Activated T-cell treated with anti-CD3 and anti-CD28 coated beads, Interleukin-2, amount 50 U/mL, for 4 hours (primary cell): ENCODE results near the gene MKLN1. TPM values are rescaled to one million over a fixed set of nuclear protein-coding genes. Genes with fewer than 3 reads are reported as not detected.
"Not testable (repeated sequence)": the region's sequence is repeated elsewhere in the genome, so short reads cannot be mapped to it uniquely, and the experiment has no call there.

ENCODE experiments used
- ATAC-seq, 2 donors: fragments of 200-7000 bp; cut with Tn5 transposase; one replicate each; pipeline ENCODE4 v1.10.0; 2021
- DNase-seq: peaks from one replicate; pipeline ENCODE4 v3.0.0-alpha.2; 2020
- H3K27me3 Mint-ChIP-seq: one replicate; pipeline ENCODE4 v1.8.0; 2021; ENCODE audit warnings: low read depth, mixed read lengths
- H3K36me3 Mint-ChIP-seq: one replicate; pipeline ENCODE4 v1.8.0; 2022; ENCODE audit warnings: mixed read lengths; ENCODE audit not compliant: insufficient read depth
- H3K4me1 Mint-ChIP-seq: one replicate; pipeline ENCODE4 v1.8.0; 2021; ENCODE audit warnings: low read depth, mixed read lengths
- H3K4me3 Mint-ChIP-seq: one replicate; pipeline ENCODE4 v1.8.0; 2021; ENCODE audit warnings: mild to moderate bottlenecking, moderate library complexity, mixed read lengths
- H3K9me3 Mint-ChIP-seq: one replicate; pipeline ENCODE4 v1.8.0; 2021; ENCODE audit warnings: mixed read lengths
- total RNA-seq, 3 donors: library from RNA; stranded (reverse); gene quantifications; one replicate each; pipeline ENCODE4 v1.2.1, GENCODE V29; 2021

The MKLN1 gene
- total RNA-seq, 3 donors from 2014 or later: 26.7 to 29.6 (median 28.8) TPM

GRCh38 chr7:131413711-131414110 lies 86.0 kb downstream of the MKLN1 start:
- H3K27me3 Mint-ChIP-seq: no peaks in the 10 kb centered on the region
- no peak overlapping the region for H3K4me3 Mint-ChIP-seq
- peaks cover 6% of the 10 kb centered on the region for H3K4me1 Mint-ChIP-seq
- DNase-seq: no peak
- H3K9me3 Mint-ChIP-seq: no peaks in the 10 kb centered on the region
- H3K36me3 Mint-ChIP-seq: peaks cover 21% of the 10 kb centered on the region
- no peak for ATAC-seq

GRCh38 chr7:131424219-131424822 lies 96.6 kb downstream of the MKLN1 start:
- Mint-ChIP-seq H3K27me3 (no peaks in the 10 kb centered on the region), H3K4me3 (no peak overlapping the region), H3K4me1 (peaks cover 8% of the 10 kb centered on the region), H3K9me3 (no peaks in the 10 kb centered on the region), H3K36me3 (peaks cover 11% of the 10 kb centered on the region)
- DNase-seq (no peak), ATAC-seq (peak; percentile 77 to 88)

GRCh38 chr7:131425992-131426391 lies 98.3 kb downstream of the MKLN1 start:
- Mint-ChIP-seq H3K9me3 (no peaks in the 10 kb centered on the region), H3K27me3 (no peaks in the 10 kb centered on the region), H3K4me3 (no peak overlapping the region), H3K4me1 (peaks cover 4% of the 10 kb centered on the region), H3K36me3 (peaks cover 8% of the 10 kb centered on the region)
- ATAC-seq: no peak
- DNase-seq: no peak

GRCh38 chr7:131430826-131431225 lies 103.2 kb downstream of the MKLN1 start:
- peaks cover 41% of the 10 kb centered on the region for H3K36me3 Mint-ChIP-seq
- not testable (repeated sequence) for H3K4me1 Mint-ChIP-seq, H3K4me3 Mint-ChIP-seq, ATAC-seq, H3K27me3 Mint-ChIP-seq, DNase-seq, H3K9me3 Mint-ChIP-seq

GRCh38 chr7:131431289-131431688 lies 103.6 kb downstream of the MKLN1 start:
- Mint-ChIP-seq H3K9me3 (no peaks in the 10 kb centered on the region), H3K4me3 (no peak overlapping the region), H3K27me3 (no peaks in the 10 kb centered on the region), H3K36me3 (peaks cover 41% of the 10 kb centered on the region), H3K4me1 (peaks cover 7% of the 10 kb centered on the region)
- DNase-seq: no peak
- ATAC-seq: no peak

- H3K4me1 Mint-ChIP-seq: peaks cover 7% of the 10 kb centered on the region
- no peaks in the 10 kb centered on the region for H3K9me3 Mint-ChIP-seq
- no peak for DNase-seq
- H3K4me3 Mint-ChIP-seq: no peak overlapping the region
- H3K27me3 Mint-ChIP-seq: no peaks in the 10 kb centered on the region
- ATAC-seq: no peak
- peaks cover 41% of the 10 kb centered on the region for H3K36me3 Mint-ChIP-seq
These were observed 104.1 kb downstream of the MKLN1 start for GRCh38 chr7:131431756-131432155.

- no peak overlapping the region for H3K4me3 Mint-ChIP-seq
- H3K9me3 Mint-ChIP-seq: no peaks in the 10 kb centered on the region
- DNase-seq (no peak), ATAC-seq (no peak)
- H3K36me3 Mint-ChIP-seq: peaks cover 55% of the 10 kb centered on the region
- no peaks in the 10 kb centered on the region for H3K27me3 Mint-ChIP-seq
- peaks cover 7% of the 10 kb centered on the region for H3K4me1 Mint-ChIP-seq
These were observed 108.7 kb downstream of the MKLN1 start for GRCh38 chr7:131436384-131436783.

GRCh38 chr7:131438969-131439368 lies 111.3 kb downstream of the MKLN1 start:
- DNase-seq (no peak), ATAC-seq (no peak)
- Mint-ChIP-seq H3K36me3 (peaks cover 45% of the 10 kb centered on the region), H3K27me3 (no peaks in the 10 kb centered on the region), H3K9me3 (no peaks in the 10 kb centered on the region), H3K4me3 (no peak overlapping the region), H3K4me1 (peaks cover 6% of the 10 kb centered on the region)

GRCh38 chr7:131443496-131443895 lies 115.8 kb downstream of the MKLN1 start:
- Mint-ChIP-seq H3K9me3 (no peaks in the 10 kb centered on the region), H3K4me3 (no peak overlapping the region), H3K36me3 (peaks cover 51% of the 10 kb centered on the region), H3K27me3 (no peaks in the 10 kb centered on the region), H3K4me1 (no peaks in the 10 kb centered on the region)
- ATAC-seq: no peak
- DNase-seq: no peak

GRCh38 chr7:131444683-131445082 lies 117.0 kb downstream of the MKLN1 start:
- H3K4me3 Mint-ChIP-seq: no peak overlapping the region
- DNase-seq: no peak
- H3K36me3 Mint-ChIP-seq: peaks cover 53% of the 10 kb centered on the region
- no peak for ATAC-seq
- no peaks in the 10 kb centered on the region for H3K9me3 Mint-ChIP-seq
- H3K4me1 Mint-ChIP-seq: peaks cover 2% of the 10 kb centered on the region
- H3K27me3 Mint-ChIP-seq: no peaks in the 10 kb centered on the region

GRCh38 chr7:131449373-131449902 lies 121.8 kb downstream of the MKLN1 start:
- no peaks in the 10 kb centered on the region for H3K9me3 Mint-ChIP-seq
- peaks cover 2% of the 10 kb centered on the region for H3K4me1 Mint-ChIP-seq
- ATAC-seq: no peak
- no peak for DNase-seq
- no peak overlapping the region for H3K4me3 Mint-ChIP-seq
- H3K36me3 Mint-ChIP-seq: peaks cover 46% of the 10 kb centered on the region
- no peaks in the 10 kb centered on the region for H3K27me3 Mint-ChIP-seq

GRCh38 chr7:131454498-131454897 lies 126.8 kb downstream of the MKLN1 start:
- no peak for ATAC-seq
- peaks cover 2% of the 10 kb centered on the region for H3K4me1 Mint-ChIP-seq
- no peaks in the 10 kb centered on the region for H3K27me3 Mint-ChIP-seq
- DNase-seq: no peak
- peaks cover 31% of the 10 kb centered on the region for H3K36me3 Mint-ChIP-seq
- no peak overlapping the region for H3K4me3 Mint-ChIP-seq
- no peaks in the 10 kb centered on the region for H3K9me3 Mint-ChIP-seq

GRCh38 chr7:131455001-131455400 lies 127.3 kb downstream of the MKLN1 start:
- peaks cover 28% of the 10 kb centered on the region for H3K36me3 Mint-ChIP-seq
- ATAC-seq (no peak), DNase-seq (no peak)
- no peaks in the 10 kb centered on the region for H3K4me1 Mint-ChIP-seq
- H3K9me3 Mint-ChIP-seq: no peaks in the 10 kb centered on the region
- no peak overlapping the region for H3K4me3 Mint-ChIP-seq
- no peaks in the 10 kb centered on the region for H3K27me3 Mint-ChIP-seq

- H3K4me1 Mint-ChIP-seq: no peaks in the 10 kb centered on the region
- no peaks in the 10 kb centered on the region for H3K9me3 Mint-ChIP-seq
- peaks cover 27% of the 10 kb centered on the region for H3K36me3 Mint-ChIP-seq
- ATAC-seq (no peak), DNase-seq (no peak)
- H3K4me3 Mint-ChIP-seq: no peak overlapping the region
- H3K27me3 Mint-ChIP-seq: no peaks in the 10 kb centered on the region
These were observed 127.9 kb downstream of the MKLN1 start for GRCh38 chr7:131455546-131455945.

- no peaks in the 10 kb centered on the region for H3K4me1 Mint-ChIP-seq
- no peak overlapping the region for H3K4me3 Mint-ChIP-seq
- no peak for ATAC-seq
- DNase-seq: no peak
- no peaks in the 10 kb centered on the region for H3K27me3 Mint-ChIP-seq
- H3K9me3 Mint-ChIP-seq: no peaks in the 10 kb centered on the region
- peaks cover 29% of the 10 kb centered on the region for H3K36me3 Mint-ChIP-seq
These were observed 128.7 kb downstream of the MKLN1 start for GRCh38 chr7:131456338-131456737.
